IMR-90 (cell line): Measurements from ENCODE around the gene TP53AIP1. TPM values are rescaled to one million over a fixed set of nuclear protein-coding genes. Genes with fewer than 3 reads are reported as not detected.

ENCODE experiments used
- ATAC-seq: fragments of 200-7000 bp; cut with Tn5 transposase; 2 replicates; pipeline ENCODE4 v1.9.1; 2020; ENCODE audit warnings: low read depth, mild to moderate bottlenecking, moderate library complexity
- BruUV-seq: library from RNA; stranded (reverse); fragments of 400-500 nt; replicated peaks from 2 replicates; lab custom pipeline; 2021; lab: Mats Ljungman, UMichigan
- CTCF ChIA-PET: fragments of 300-600 bp; formaldehyde crosslinking; extraction: SDS; loops from one replicate; lab custom pipeline; 2021; ENCODE audit warnings: antibody characterized with exemption; lab: Yijun Ruan, JAX
- POLR2A ChIA-PET: fragments of 300-600 bp; sonication (Branson Sonifier 250); formaldehyde crosslinking; loops from one replicate; lab custom pipeline; 2022; ENCODE audit warnings: antibody characterized with exemption; ENCODE audit not compliant: unreplicated experiment; lab: Charles Lee
- DNase-seq: peaks from one replicate; pipeline ENCODE4 v3.0.0; 2013
- H2AFZ ChIP-seq: replicated peaks from 2 replicates; pipeline ENCODE3; 2013; ENCODE audit warnings: low read length, mild to moderate bottlenecking; ENCODE audit not compliant: poor library complexity
- H2AK5ac ChIP-seq: 2 replicates; pipeline ENCODE4 v1.6.1; 2013; ENCODE audit warnings: low read depth, low read length, inconsistent platforms
- H2AK9ac ChIP-seq: replicated peaks from 2 replicates; pipeline ENCODE3; 2013; ENCODE audit warnings: mild to moderate bottlenecking, low read depth, low read length, moderate library complexity; ENCODE audit not compliant: poor library complexity
- H2BK120ac ChIP-seq: 2 replicates; pipeline ENCODE4 v1.6.1; 2013; ENCODE audit warnings: low read depth, low read length, inconsistent platforms
- H2BK15ac ChIP-seq: 3 replicates; pipeline ENCODE4 v1.6.1; 2013; ENCODE audit warnings: low read depth, low read length, inconsistent platforms
- H2BK20ac ChIP-seq: 2 replicates; pipeline ENCODE4 v1.6.1; 2013; ENCODE audit warnings: low read depth, mild to moderate bottlenecking, inconsistent platforms, low read length, moderate library complexity
- H2BK5ac ChIP-seq: 2 replicates; pipeline ENCODE4 v1.6.1; 2013; ENCODE audit warnings: mild to moderate bottlenecking, low read depth, low read length, inconsistent platforms; ENCODE audit not compliant: poor library complexity, severe bottlenecking
- H3K14ac ChIP-seq: replicated peaks from 2 replicates; pipeline ENCODE4 v1.6.1; 2013; ENCODE audit warnings: low read depth, low read length, inconsistent platforms
- H3K18ac ChIP-seq: 2 replicates; pipeline ENCODE4 v1.6.1; 2013; ENCODE audit warnings: low read depth, low read length, control low read depth
- H3K23ac ChIP-seq: 2 replicates; pipeline ENCODE4 v1.6.1; 2013; ENCODE audit warnings: low read depth, low read length, inconsistent platforms
- H3K27ac ChIP-seq: 2 replicates; pipeline ENCODE4 v1.5.1; 2013; ENCODE audit warnings: mild to moderate bottlenecking, control low read depth, low read length; ENCODE audit not compliant: insufficient read depth
- H3K27me3 ChIP-seq: 2 replicates; pipeline ENCODE4 v1.6.1; 2013; ENCODE audit warnings: low read length; ENCODE audit not compliant: control insufficient read depth, insufficient read depth
- H3K36me3 ChIP-seq: 2 replicates; pipeline ENCODE4 v1.6.1; 2013; ENCODE audit warnings: low read length, mixed read lengths; ENCODE audit not compliant: control insufficient read depth, insufficient read depth
- H3K4ac ChIP-seq: 2 replicates; pipeline ENCODE4 v1.6.1; 2013; ENCODE audit warnings: low read depth, low read length, inconsistent platforms
- H3K4me1 ChIP-seq: 2 replicates; pipeline ENCODE4 v1.6.1; 2013; ENCODE audit warnings: low read length, mixed read lengths; ENCODE audit not compliant: control insufficient read depth, insufficient read depth
- H3K4me2 ChIP-seq: 2 replicates; pipeline ENCODE4 v1.6.1; 2013; ENCODE audit warnings: low read depth, mild to moderate bottlenecking, control low read depth, low read length, moderate library complexity
- H3K4me3 ChIP-seq: 2 replicates; pipeline ENCODE4 v1.5.1; 2013; ENCODE audit warnings: low read depth, mild to moderate bottlenecking, control low read depth, low read length, moderate library complexity; ENCODE audit not compliant: insufficient read depth
- H3K56ac ChIP-seq: 2 replicates; pipeline ENCODE4 v1.6.1; 2013; ENCODE audit warnings: low read length, inconsistent platforms; ENCODE audit not compliant: insufficient read depth; ENCODE audit errors: extremely low read depth
- H3K79me1 ChIP-seq, 2 experiments: 2 replicates each; pipeline ENCODE4 v1.6.1; 2013; ENCODE audit warnings: low read length in 2 of 2, inconsistent platforms in 1 of 2, low read depth in 1 of 2
- H3K9ac ChIP-seq: 2 replicates; pipeline ENCODE4 v1.6.1; 2013; ENCODE audit warnings: low read depth, low read length, control low read depth
- H3K9me1 ChIP-seq: 2 replicates; pipeline ENCODE4 v1.6.1; 2013; ENCODE audit warnings: low read length, inconsistent platforms; ENCODE audit not compliant: insufficient read depth
- H3K9me3 ChIP-seq: 2 replicates; pipeline ENCODE4 v1.6.1; 2013; ENCODE audit warnings: low read length; ENCODE audit not compliant: control insufficient read depth, insufficient read depth
- H4K20me1 ChIP-seq: 2 replicates; pipeline ENCODE4 v1.6.1; 2013; ENCODE audit warnings: low read length, inconsistent platforms; ENCODE audit not compliant: insufficient read depth
- H4K5ac ChIP-seq: 2 replicates; pipeline ENCODE4 v1.6.1; 2013; ENCODE audit warnings: mild to moderate bottlenecking, low read depth, low read length, control low read depth
- H4K8ac ChIP-seq, 2 experiments: 2 replicates each; pipeline ENCODE4 v1.6.1; 2013; ENCODE audit warnings: low read depth in 2 of 2, low read length in 2 of 2, control low read depth in 1 of 2, inconsistent platforms in 1 of 2
- H4K91ac ChIP-seq: 2 replicates; pipeline ENCODE4 v1.6.1; 2013; ENCODE audit warnings: low read depth, low read length, inconsistent platforms; ENCODE audit not compliant: insufficient read depth
- FOS ChIP-seq: fragments of 150-350 bp; IDR thresholded peaks from 2 replicates; pipeline ENCODE4 v1.6.1; 2016; ENCODE audit warnings: low read depth, low read length
- MAFK ChIP-seq: IDR thresholded peaks from 2 replicates; pipeline ENCODE4 v1.6.1; 2012; ENCODE audit warnings: low read depth, low read length, improper control_type of control experiment
- MAZ ChIP-seq: IDR thresholded peaks from 2 replicates; pipeline ENCODE4 v1.6.1; 2012; ENCODE audit warnings: low read depth, mild to moderate bottlenecking, low read length, improper control_type of control experiment, moderate library complexity, borderline replicate concordance
- MXI1 ChIP-seq: IDR thresholded peaks from 2 replicates; pipeline ENCODE4 v1.6.1; 2012; ENCODE audit warnings: low read depth, mild to moderate bottlenecking, low read length, moderate library complexity, borderline replicate concordance
- NFE2L2 ChIP-seq: fragments of 150-350 bp; IDR thresholded peaks from 2 replicates; pipeline ENCODE4 v1.6.1; 2016; ENCODE audit warnings: low read depth, mild to moderate bottlenecking, low read length
- POLR2A ChIP-seq: IDR thresholded peaks from 2 replicates; pipeline ENCODE4 v1.6.1; 2012; ENCODE audit warnings: mild to moderate bottlenecking, low read depth, low read length
- RCOR1 ChIP-seq: IDR thresholded peaks from 2 replicates; pipeline ENCODE4 v1.6.1; 2012; ENCODE audit warnings: mild to moderate bottlenecking, low read length, improper control_type of control experiment; ENCODE audit not compliant: insufficient replicate concordance
- WGBS, 2 experiments: methylation state at CpG; one replicate each; pipeline versions ENCODE4 v1.1.5 to v1.1.7; 2013; ENCODE audit warnings: missing lambda C conversion rate in 2 of 2; ENCODE audit not compliant: insufficient read length in 1 of 2; ENCODE audit errors: extremely low coverage in 2 of 2; 5-methylcytosine and 5-hydroxymethylcytosine counted together
- dilution Hi-C: fragments of 300-500 bp; cut with HindIII; formaldehyde crosslinking; loops from one replicate; pipeline ENCODE4 v1.14.3; 2018; ENCODE audit warnings: low sequenced_read_pairs; ENCODE audit not compliant: unreplicated experiment
- in situ Hi-C: fragments of 300-500 bp; cut with MboI; formaldehyde crosslinking; loops from 3 replicates; pipeline ENCODE4 v1.14.3; 2019; ENCODE audit warnings: low sequenced_read_pairs, inconsistent platforms, mixed read lengths
- intact Hi-C: fragments of 100-400 bp; cut with micrococcal nuclease; formaldehyde crosslinking; loops from 2 replicates; pipeline ENCODE4 v1.10.0; 2022
- polyA plus RNA-seq, 3 experiments: library from polyadenylated mRNA; depleted of rRNA; stranded (reverse); fragments of >200 nt; gene quantifications; 2 replicates each; pipeline ENCODE4 v1.2.3, GENCODE V29; 2012; ENCODE audit warnings: low replicate concordance in 1 of 3
- total RNA-seq: library from RNA; depleted of rRNA; stranded (reverse); fragments of >200 nt; gene quantifications from 2 replicates; pipeline ENCODE4 v1.2.3, GENCODE V29; 2012
- TF ChIP-seq, protein P1 (sequence below): conservative IDR thresholded peaks from 2 replicates; pipeline ENCODE4 v1.5.1; 2012; ENCODE audit warnings: mild to moderate bottlenecking, low read depth, low read length, improper control_type of control experiment
- TF ChIP-seq, protein P2 (sequence below): fragments of 150-350 bp; IDR thresholded peaks from 2 replicates; pipeline ENCODE4 v1.6.1; 2016; ENCODE audit warnings: low read depth, mild to moderate bottlenecking, low read length, moderate library complexity, borderline replicate concordance

The TP53AIP1 gene
- total and polyA plus RNA-seq, 2 of the 4 experiments (the other 2 are of a cell fraction) = not detected

DNA sequence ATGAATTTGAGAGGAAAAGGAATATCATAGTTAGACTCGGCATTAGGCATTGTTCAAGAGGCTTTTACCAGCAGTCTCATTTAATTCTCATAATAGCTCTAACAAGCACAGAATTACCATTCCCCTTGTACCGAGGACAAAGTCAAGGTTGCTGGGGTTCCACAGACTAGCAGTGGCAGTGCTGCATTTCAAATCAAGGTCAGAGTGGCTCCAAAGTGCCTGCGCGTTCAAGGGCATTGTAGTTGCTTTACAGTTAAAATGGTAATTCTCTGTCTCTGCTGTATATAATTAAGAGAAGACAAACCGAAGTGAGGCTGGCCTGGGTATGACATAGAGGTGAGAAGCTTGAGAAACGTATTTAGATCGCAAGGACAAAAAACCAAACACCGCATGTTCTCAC, 40.4 kb upstream of the TP53AIP1 start:
- intact Hi-C loops = loop anchor here (10.0 kb wide), 1 partner anchor 112 kb away; no protein-coding TSS in a partner anchor
- H3K27ac ChIP-seq = no peak overlapping the region
- POLR2A ChIA-PET = no interaction called here
- TF ChIP-seq MAFK = no peak
- TF ChIP-seq FOS = no peak
- no peak for TF ChIP-seq MXI1
- no peak for TF ChIP-seq RCOR1
- no peak for TF ChIP-seq POLR2A
- TF ChIP-seq, protein P1, sequence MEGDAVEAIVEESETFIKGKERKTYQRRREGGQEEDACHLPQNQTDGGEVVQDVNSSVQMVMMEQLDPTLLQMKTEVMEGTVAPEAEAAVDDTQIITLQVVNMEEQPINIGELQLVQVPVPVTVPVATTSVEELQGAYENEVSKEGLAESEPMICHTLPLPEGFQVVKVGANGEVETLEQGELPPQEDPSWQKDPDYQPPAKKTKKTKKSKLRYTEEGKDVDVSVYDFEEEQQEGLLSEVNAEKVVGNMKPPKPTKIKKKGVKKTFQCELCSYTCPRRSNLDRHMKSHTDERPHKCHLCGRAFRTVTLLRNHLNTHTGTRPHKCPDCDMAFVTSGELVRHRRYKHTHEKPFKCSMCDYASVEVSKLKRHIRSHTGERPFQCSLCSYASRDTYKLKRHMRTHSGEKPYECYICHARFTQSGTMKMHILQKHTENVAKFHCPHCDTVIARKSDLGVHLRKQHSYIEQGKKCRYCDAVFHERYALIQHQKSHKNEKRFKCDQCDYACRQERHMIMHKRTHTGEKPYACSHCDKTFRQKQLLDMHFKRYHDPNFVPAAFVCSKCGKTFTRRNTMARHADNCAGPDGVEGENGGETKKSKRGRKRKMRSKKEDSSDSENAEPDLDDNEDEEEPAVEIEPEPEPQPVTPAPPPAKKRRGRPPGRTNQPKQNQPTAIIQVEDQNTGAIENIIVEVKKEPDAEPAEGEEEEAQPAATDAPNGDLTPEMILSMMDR = no peak
- no peak for TF ChIP-seq MAZ
- TF ChIP-seq NFE2L2 = no peak
- TF ChIP-seq, protein P2, sequence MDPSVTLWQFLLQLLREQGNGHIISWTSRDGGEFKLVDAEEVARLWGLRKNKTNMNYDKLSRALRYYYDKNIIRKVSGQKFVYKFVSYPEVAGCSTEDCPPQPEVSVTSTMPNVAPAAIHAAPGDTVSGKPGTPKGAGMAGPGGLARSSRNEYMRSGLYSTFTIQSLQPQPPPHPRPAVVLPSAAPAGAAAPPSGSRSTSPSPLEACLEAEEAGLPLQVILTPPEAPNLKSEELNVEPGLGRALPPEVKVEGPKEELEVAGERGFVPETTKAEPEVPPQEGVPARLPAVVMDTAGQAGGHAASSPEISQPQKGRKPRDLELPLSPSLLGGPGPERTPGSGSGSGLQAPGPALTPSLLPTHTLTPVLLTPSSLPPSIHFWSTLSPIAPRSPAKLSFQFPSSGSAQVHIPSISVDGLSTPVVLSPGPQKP = no peak
- no peak overlapping the region for H3K18ac ChIP-seq
- H2BK20ac ChIP-seq = no peak overlapping the region
- H3K56ac ChIP-seq = no peak overlapping the region
- DNase-seq (no peak), ATAC-seq (no peak)
- H2BK120ac ChIP-seq = no peak overlapping the region
- CTCF ChIA-PET = no interaction called here
- H2AK5ac ChIP-seq = no peak overlapping the region
- no peaks in the 10 kb centered on the region for H3K9me3 ChIP-seq
- H4K5ac ChIP-seq = no peak overlapping the region
- no peaks in the 10 kb centered on the region for H3K4me1 ChIP-seq
- H3K9me1 ChIP-seq = peaks cover 3% of the 10 kb centered on the region; the same call in 1 of the 2 replicates
- H4K20me1 ChIP-seq = no peaks in the 10 kb centered on the region
- 93% methylated on average over 3 of the region's 8 CpGs; no CpG with 5 or more reads in 1 of the 2 experiments for WGBS, 2 experiments
- H3K14ac ChIP-seq = no peak overlapping the region
- H3K79me1 ChIP-seq = no peaks in the 10 kb centered on the region
- H2AK9ac ChIP-seq = no peak overlapping the region
- H3K36me3 ChIP-seq = peaks cover 6% of the 10 kb centered on the region; the same call in 1 of the 2 replicates
- BruUV-seq = no TSS peak
- no peak overlapping the region for H2BK15ac ChIP-seq
- no peak overlapping the region for H2AFZ ChIP-seq
- H2BK5ac ChIP-seq = no peak overlapping the region
- no peak overlapping the region for H3K9ac ChIP-seq
- dilution Hi-C loops = no loop called here
- no peak overlapping the region for H3K23ac ChIP-seq
- H3K4me3 ChIP-seq = no peak overlapping the region
- in situ Hi-C loops = no loop called here
- H3K27me3 ChIP-seq = no peaks in the 10 kb centered on the region
- no peak overlapping the region for H4K91ac ChIP-seq
- no peak overlapping the region for H3K4me2 ChIP-seq
- H4K8ac ChIP-seq = no peak overlapping the region
- no peak overlapping the region for H3K4ac ChIP-seq
